HL-60 (cell line): Measurements from ENCODE around the gene GPATCH1.

ENCODE experiments used
- DNase-seq, 2 experiments: peaks; one replicate each; pipeline ENCODE4 v3.0.0-alpha.2; 2010 to 2020; ENCODE audit warnings: low read depth in 1 of 2, low spot score in 1 of 2
- H3K27ac ChIP-seq: fragments of 250-450 bp; sonication (Bioruptor Pico); replicated peaks from 2 replicates; pipeline ENCODE4 v1.5.1; 2020; ENCODE audit warnings: mild to moderate bottlenecking, moderate library complexity
- H3K27me3 ChIP-seq: fragments of 250-450 bp; sonication (Bioruptor Pico); 2 replicates; pipeline ENCODE4 v1.5.1; 2021; ENCODE audit warnings: mild to moderate bottlenecking, moderate library complexity; ENCODE audit not compliant: insufficient read depth, poor library complexity, severe bottlenecking
- H3K4me3 ChIP-seq: replicated peaks from 2 replicates; pipeline ENCODE4 v1.5.1; 2011; ENCODE audit warnings: mild to moderate bottlenecking, control low read depth, low read length; ENCODE audit not compliant: insufficient read depth
- CTCF ChIP-seq: IDR thresholded peaks from one replicate; pipeline ENCODE4 v1.5.1; 2011; ENCODE audit warnings: low read length, control low read depth, inconsistent platforms; ENCODE audit not compliant: insufficient read depth
- GABPA ChIP-seq: IDR thresholded peaks from 2 replicates; pipeline ENCODE4 v1.6.1; 2012; ENCODE audit warnings: low read depth
- POLR2AphosphoS5 ChIP-seq: IDR thresholded peaks from 2 replicates; pipeline ENCODE4 v1.6.1; 2012; ENCODE audit warnings: low read depth
- SPI1 ChIP-seq: IDR thresholded peaks from 2 replicates; pipeline ENCODE4 v1.6.1; 2012; ENCODE audit warnings: low read depth, mild to moderate bottlenecking, borderline replicate concordance
- TF ChIP-seq, protein P1 (sequence below): IDR thresholded peaks from 2 replicates; pipeline ENCODE4 v1.6.1; 2012; ENCODE audit warnings: low read depth; ENCODE audit not compliant: insufficient replicate concordance

The GPATCH1 gene

DNA sequence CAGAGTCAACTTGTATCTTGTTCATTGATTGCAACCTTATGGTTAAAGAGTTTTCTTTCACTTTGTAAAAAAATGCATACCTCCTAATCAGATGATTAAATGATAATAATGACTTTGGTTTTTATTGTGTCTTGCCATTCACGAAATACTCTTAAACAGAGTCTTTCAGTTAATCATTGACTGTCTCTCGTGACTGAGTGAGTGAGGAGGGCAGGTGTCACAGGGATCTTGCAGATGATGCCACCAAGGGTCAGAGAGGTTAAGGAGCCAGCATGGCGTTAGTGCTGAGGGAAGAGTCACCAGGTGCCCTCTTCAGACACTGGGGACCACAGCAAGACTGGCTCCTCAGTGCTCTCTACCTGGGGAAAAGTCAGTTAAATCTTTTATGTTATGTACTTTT is 8.0 kb downstream of the GPATCH1 start:
- no peak overlapping the region for H3K4me3 ChIP-seq
- TF ChIP-seq SPI1 (no peak), GABPA (no peak), POLR2AphosphoS5 (no peak), CTCF (no peak)
- TF ChIP-seq, protein P1, sequence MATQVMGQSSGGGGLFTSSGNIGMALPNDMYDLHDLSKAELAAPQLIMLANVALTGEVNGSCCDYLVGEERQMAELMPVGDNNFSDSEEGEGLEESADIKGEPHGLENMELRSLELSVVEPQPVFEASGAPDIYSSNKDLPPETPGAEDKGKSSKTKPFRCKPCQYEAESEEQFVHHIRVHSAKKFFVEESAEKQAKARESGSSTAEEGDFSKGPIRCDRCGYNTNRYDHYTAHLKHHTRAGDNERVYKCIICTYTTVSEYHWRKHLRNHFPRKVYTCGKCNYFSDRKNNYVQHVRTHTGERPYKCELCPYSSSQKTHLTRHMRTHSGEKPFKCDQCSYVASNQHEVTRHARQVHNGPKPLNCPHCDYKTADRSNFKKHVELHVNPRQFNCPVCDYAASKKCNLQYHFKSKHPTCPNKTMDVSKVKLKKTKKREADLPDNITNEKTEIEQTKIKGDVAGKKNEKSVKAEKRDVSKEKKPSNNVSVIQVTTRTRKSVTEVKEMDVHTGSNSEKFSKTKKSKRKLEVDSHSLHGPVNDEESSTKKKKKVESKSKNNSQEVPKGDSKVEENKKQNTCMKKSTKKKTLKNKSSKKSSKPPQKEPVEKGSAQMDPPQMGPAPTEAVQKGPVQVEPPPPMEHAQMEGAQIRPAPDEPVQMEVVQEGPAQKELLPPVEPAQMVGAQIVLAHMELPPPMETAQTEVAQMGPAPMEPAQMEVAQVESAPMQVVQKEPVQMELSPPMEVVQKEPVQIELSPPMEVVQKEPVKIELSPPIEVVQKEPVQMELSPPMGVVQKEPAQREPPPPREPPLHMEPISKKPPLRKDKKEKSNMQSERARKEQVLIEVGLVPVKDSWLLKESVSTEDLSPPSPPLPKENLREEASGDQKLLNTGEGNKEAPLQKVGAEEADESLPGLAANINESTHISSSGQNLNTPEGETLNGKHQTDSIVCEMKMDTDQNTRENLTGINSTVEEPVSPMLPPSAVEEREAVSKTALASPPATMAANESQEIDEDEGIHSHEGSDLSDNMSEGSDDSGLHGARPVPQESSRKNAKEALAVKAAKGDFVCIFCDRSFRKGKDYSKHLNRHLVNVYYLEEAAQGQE: no peak
- no peak overlapping the region for H3K27ac ChIP-seq
- no peak for DNase-seq
- H3K27me3 ChIP-seq: no peaks in the 10 kb centered on the region

DNA sequence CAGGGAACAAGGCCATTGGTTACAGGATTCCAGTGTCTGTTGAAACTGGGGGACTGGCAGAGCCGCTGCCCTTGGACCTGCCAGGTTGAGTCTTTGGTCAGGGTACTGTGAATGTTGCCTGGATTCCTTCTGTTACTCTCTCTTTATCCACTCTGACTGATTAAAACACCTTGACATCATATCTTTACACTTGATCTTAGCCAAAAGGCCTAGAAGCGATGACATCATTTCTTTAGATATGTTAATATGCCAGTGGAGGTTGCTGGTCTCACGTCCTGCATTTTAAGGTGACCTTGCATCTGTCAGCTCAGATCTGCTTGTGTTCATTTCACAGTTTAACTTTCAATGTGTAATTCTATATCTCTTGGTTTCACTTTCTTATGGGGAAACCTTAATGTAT is 9.2 kb downstream of the GPATCH1 start:
- H3K27me3 ChIP-seq: no peaks in the 10 kb centered on the region
- H3K27ac ChIP-seq: no peak overlapping the region
- DNase-seq: no peak
- TF ChIP-seq SPI1: no peak
- TF ChIP-seq, protein P1: no peak
- no peak for TF ChIP-seq CTCF
- no peak for TF ChIP-seq GABPA
- no peak for TF ChIP-seq POLR2AphosphoS5
- no peak overlapping the region for H3K4me3 ChIP-seq

DNA sequence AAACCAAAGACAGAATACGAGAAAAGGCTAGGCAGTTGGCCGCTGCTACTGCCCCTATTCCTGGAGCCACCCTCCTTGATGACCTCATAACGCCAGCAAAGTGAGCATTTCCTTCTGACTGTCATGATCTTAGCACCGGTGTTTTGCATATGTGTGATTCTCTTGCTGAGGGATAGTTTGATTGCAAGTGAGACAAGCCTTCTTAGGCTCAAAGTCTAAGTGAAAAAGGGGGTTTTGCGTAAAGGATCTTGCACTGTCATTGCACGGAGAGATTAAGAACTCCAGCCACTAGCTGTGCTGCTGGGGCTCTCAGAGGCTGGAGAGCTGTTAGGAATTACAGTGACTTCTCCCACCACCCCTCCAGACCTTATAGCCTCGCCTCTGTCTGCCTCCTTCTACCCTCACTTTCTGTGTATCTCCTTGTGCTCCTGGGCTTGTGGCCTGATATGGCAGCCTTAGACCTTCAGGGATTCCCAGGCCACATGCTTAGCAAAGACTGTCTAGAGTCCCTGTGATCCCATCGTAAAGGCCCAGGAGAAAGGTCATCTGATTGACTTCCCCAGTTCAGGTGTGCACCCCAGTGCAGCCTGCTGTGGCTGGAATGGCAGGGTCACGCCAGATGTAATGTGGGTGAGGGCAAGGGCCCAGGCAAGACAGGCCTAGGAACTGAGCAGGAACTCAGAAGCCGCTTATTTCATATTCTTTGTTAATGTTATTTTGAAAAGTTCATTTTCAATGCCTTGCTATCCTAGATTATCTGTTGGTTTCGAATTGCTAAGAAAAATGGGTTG is 12.6 kb downstream of the GPATCH1 start:
- Histone ChIP-seq H3K4me3 (no peak overlapping the region), H3K27me3 (no peaks in the 10 kb centered on the region), H3K27ac (no peak overlapping the region)
- DNase-seq: no peak
- no peak for TF ChIP-seq GABPA
- TF ChIP-seq POLR2AphosphoS5: no peak
- no peak for TF ChIP-seq CTCF
- no peak for TF ChIP-seq SPI1
- TF ChIP-seq, protein P1: no peak
